Colonic mucosa (tissue), 4 donors: ENCODE results near the gene HSPBAP1. TPM values are rescaled to one million over a fixed set of nuclear protein-coding genes. Genes with fewer than 3 reads are reported as not detected.

ENCODE experiments used
- DNase-seq: peaks from one replicate; pipeline ENCODE4 v3.0.0-alpha.2; 2020
- H3K27ac ChIP-seq: fragments of 200-600 bp; one replicate; pipeline ENCODE4 v1.8.0; 2021
- H3K27me3 ChIP-seq: fragments of 200-600 bp; one replicate; pipeline ENCODE4 v1.8.0; 2021
- H3K36me3 ChIP-seq: fragments of 200-600 bp; one replicate; pipeline ENCODE4 v1.8.0; 2021
- H3K4me1 ChIP-seq: fragments of 200-600 bp; one replicate; pipeline ENCODE4 v1.8.0; 2021; ENCODE audit warnings: mild to moderate bottlenecking
- H3K4me3 ChIP-seq: fragments of 200-600 bp; one replicate; pipeline ENCODE4 v1.8.0; 2021
- H3K9ac ChIP-seq, 2 donors: one replicate each; pipeline ENCODE4 v1.7.0; 2013; ENCODE audit warnings: control low read depth in 2 of 2, low read depth in 2 of 2, low read length in 2 of 2
- H3K9me3 ChIP-seq: fragments of 200-600 bp; one replicate; pipeline ENCODE4 v1.8.0; 2021
- CTCF ChIP-seq: fragments of 200-600 bp; IDR thresholded peaks from one replicate; pipeline ENCODE4 v1.8.0; 2022; ENCODE audit warnings: antibody characterized with exemption, mild to moderate bottlenecking
- intact Hi-C: fragments of 100-400 bp; cut with DNase I; formaldehyde crosslinking; loops from one replicate; pipeline ENCODE4 v1.14.1; 2022
- total RNA-seq, 2 donors: library from RNA; stranded (reverse); fragmentation: NEBNext Ultra II Directional in 1 of 2; extraction: Animal tissue kit (Norgen Biotek cat#: 25700) in 1 of 2; gene quantifications; one replicate each; pipeline ENCODE4 v1.2.1, GENCODE V29; 2021
- donor health status: healthy.
- donor health status: DM: no; HTN: no; CAD: no.
- donor health status: DM: no; HTN: no; CAD: no.

The HSPBAP1 gene
- total RNA-seq, 2 donors from 2014 or later = 4.1 to 5.7 TPM

DNA sequence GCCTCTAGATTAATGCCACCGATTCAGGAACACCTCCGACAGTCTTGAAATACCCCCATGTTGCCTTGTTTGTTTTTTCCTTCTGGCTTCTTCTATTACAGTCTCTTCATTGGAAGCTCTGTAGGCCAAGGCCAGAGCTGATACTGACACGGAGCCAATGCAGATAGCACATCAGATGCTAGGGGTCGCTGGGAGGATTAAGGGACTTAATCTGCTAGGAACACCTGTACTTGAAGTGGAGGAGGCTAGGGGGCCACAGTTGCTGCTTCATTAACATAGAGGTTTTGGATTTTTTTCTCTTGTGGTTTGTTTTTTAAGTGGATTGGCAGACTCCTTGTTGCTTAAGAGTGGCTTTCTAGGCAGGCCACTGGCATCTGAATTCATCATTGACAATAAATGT is 63.4 kb downstream of the HSPBAP1 start:
- no peaks in the 10 kb centered on the region for H3K4me1 ChIP-seq
- no peaks in the 10 kb centered on the region for H3K27me3 ChIP-seq
- H3K27ac ChIP-seq = no peak overlapping the region
- intact Hi-C loops = no loop called here
- no peaks in the 10 kb centered on the region for H3K9me3 ChIP-seq
- no peak overlapping the region for H3K4me3 ChIP-seq
- H3K9ac ChIP-seq = no peak overlapping the region
- no peak for TF ChIP-seq CTCF
- no peak for DNase-seq
- peaks cover 4% of the 10 kb centered on the region for H3K36me3 ChIP-seq

- no peak for TF ChIP-seq CTCF
- no peak overlapping the region for H3K4me3 ChIP-seq
- intact Hi-C loops = no loop called here
- H3K27me3 ChIP-seq = no peaks in the 10 kb centered on the region
- H3K36me3 ChIP-seq = peaks cover 4% of the 10 kb centered on the region
- DNase-seq = no peak
- no peaks in the 10 kb centered on the region for H3K9me3 ChIP-seq
- no peak overlapping the region for H3K9ac ChIP-seq
- H3K27ac ChIP-seq = no peak overlapping the region
- H3K4me1 ChIP-seq = no peaks in the 10 kb centered on the region
Measured at GRCh38 chr3:122728756-122729514, 64.7 kb downstream of the HSPBAP1 start.

- Histone ChIP-seq H3K36me3 (peaks cover 4% of the 10 kb centered on the region), H3K9me3 (no peaks in the 10 kb centered on the region), H3K4me1 (no peaks in the 10 kb centered on the region), H3K27ac (no peak overlapping the region), H3K9ac (no peak overlapping the region), H3K27me3 (no peaks in the 10 kb centered on the region), H3K4me3 (no peak overlapping the region)
- DNase-seq = no peak
- TF ChIP-seq CTCF = no peak
- intact Hi-C loops = no loop called here
Measured at GRCh38 chr3:122728186-122728585, 65.4 kb downstream of the HSPBAP1 start.

- Histone ChIP-seq H3K27ac (no peak overlapping the region), H3K4me1 (no peaks in the 10 kb centered on the region), H3K36me3 (peaks cover 4% of the 10 kb centered on the region), H3K9ac (no peak overlapping the region), H3K4me3 (no peak overlapping the region), H3K27me3 (no peaks in the 10 kb centered on the region), H3K9me3 (no peaks in the 10 kb centered on the region)
- intact Hi-C loops = no loop called here
- TF ChIP-seq CTCF = no peak
- no peak for DNase-seq
Measured at GRCh38 chr3:122727766-122728165, 65.9 kb downstream of the HSPBAP1 start.

DNA sequence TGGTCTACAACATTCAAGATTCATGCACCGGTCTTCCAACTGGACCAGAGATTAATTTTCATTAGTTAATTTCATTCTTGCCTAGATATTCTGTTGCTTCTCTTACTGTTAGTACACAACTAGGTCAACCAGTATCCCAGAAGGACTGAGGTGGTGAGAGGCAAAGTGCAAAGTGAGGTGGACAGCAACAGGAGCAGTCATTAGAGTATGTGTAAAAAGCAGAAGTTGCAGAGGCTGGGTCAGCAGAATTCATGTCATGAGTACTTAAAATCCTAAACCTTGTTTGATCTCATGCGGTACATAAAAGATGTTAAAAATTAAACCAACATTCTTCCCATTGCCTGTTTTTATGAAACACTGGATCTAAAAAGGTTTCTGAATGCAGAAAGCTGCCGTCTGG is 66.3 kb downstream of the HSPBAP1 start:
- DNase-seq = no peak
- no peaks in the 10 kb centered on the region for H3K27me3 ChIP-seq
- H3K36me3 ChIP-seq = peaks cover 4% of the 10 kb centered on the region
- no peak for TF ChIP-seq CTCF
- H3K9me3 ChIP-seq = no peaks in the 10 kb centered on the region
- H3K4me3 ChIP-seq = no peak overlapping the region
- no peak overlapping the region for H3K27ac ChIP-seq
- no peaks in the 10 kb centered on the region for H3K4me1 ChIP-seq
- no peak overlapping the region for H3K9ac ChIP-seq
- intact Hi-C loops = no loop called here
